Mesothelial cell of epicardium (in vitro differentiated cells): ENCODE measurements around the gene IGIP. TPM values are rescaled to one million over a fixed set of nuclear protein-coding genes. Genes with fewer than 3 reads are reported as not detected.
A peak's percentile ranks its signal among the peaks of the same experiment; 100 is the strongest.

Experiments used
- DNase-seq, 2 experiments: peaks; one replicate each; pipeline ENCODE4 v3.0.0; 2021; ENCODE audit warnings: low spot score in 2 of 2; ENCODE audit not compliant: unreplicated experiment in 2 of 2
- H3K27ac Mint-ChIP-seq: 2 replicates; pipeline ENCODE4 v1.8.0; 2021; ENCODE audit warnings: mixed read lengths
- H3K27me3 Mint-ChIP-seq: 2 replicates; pipeline ENCODE4 v1.8.0; 2021; ENCODE audit warnings: low read depth, mixed read lengths
- H3K36me3 Mint-ChIP-seq: 2 replicates; pipeline ENCODE4 v1.8.0; 2021; ENCODE audit warnings: mixed read lengths
- H3K4me1 Mint-ChIP-seq: 2 replicates; pipeline ENCODE4 v1.8.0; 2021; ENCODE audit warnings: mixed read lengths
- H3K4me3 Mint-ChIP-seq: 2 replicates; pipeline ENCODE4 v1.8.0; 2021; ENCODE audit warnings: mild to moderate bottlenecking, moderate library complexity, mixed read lengths
- H3K9me3 Mint-ChIP-seq: 2 replicates; pipeline ENCODE4 v1.8.0; 2021; ENCODE audit warnings: mixed read lengths
- total RNA-seq: library from RNA; stranded (reverse); gene quantifications from 3 replicates; pipeline ENCODE4 v1.2.1, GENCODE V29; 2021
- TF ChIP-seq, protein P1 (sequence below): fragments of 200-600 bp; sonication (generic); IDR thresholded peaks from one replicate; pipeline ENCODE4 v1.5.0; 2021; ENCODE audit warnings: antibody characterized with exemption; ENCODE audit not compliant: unreplicated experiment

Gene IGIP
- total RNA-seq, 1 donor from 2014 or later = 2.8 TPM

DNA sequence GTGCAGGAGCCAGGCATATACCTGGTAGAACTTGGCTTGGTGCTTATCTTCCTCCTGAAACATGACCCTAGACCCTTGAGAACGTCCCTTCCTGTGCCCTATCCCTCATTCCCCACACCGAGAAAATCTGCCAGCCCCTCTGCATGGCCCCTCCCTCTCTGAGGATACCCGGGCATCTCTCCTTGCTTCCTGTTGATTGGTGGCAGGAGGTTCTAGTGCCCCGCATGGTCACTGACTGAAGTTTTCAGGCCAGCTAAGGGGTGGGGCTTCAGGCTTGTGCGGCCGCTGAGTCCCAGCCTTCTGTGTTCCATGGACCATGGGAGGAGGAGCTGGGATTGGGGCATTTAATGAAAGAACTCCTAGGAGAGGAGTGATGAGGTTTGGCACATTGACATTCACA lies 22.8 kb downstream of the IGIP start:
- H3K27ac Mint-ChIP-seq = no peak overlapping the region
- H3K4me1 Mint-ChIP-seq = peaks cover 27% of the 10 kb centered on the region
- no peak overlapping the region for H3K4me3 Mint-ChIP-seq
- H3K27me3 Mint-ChIP-seq = peaks cover 54% of the 10 kb centered on the region
- H3K36me3 Mint-ChIP-seq = no peaks in the 10 kb centered on the region
- TF ChIP-seq, protein P1, sequence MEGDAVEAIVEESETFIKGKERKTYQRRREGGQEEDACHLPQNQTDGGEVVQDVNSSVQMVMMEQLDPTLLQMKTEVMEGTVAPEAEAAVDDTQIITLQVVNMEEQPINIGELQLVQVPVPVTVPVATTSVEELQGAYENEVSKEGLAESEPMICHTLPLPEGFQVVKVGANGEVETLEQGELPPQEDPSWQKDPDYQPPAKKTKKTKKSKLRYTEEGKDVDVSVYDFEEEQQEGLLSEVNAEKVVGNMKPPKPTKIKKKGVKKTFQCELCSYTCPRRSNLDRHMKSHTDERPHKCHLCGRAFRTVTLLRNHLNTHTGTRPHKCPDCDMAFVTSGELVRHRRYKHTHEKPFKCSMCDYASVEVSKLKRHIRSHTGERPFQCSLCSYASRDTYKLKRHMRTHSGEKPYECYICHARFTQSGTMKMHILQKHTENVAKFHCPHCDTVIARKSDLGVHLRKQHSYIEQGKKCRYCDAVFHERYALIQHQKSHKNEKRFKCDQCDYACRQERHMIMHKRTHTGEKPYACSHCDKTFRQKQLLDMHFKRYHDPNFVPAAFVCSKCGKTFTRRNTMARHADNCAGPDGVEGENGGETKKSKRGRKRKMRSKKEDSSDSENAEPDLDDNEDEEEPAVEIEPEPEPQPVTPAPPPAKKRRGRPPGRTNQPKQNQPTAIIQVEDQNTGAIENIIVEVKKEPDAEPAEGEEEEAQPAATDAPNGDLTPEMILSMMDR = no peak
- H3K9me3 Mint-ChIP-seq = no peaks in the 10 kb centered on the region
- DNase-seq = no peak

DNA sequence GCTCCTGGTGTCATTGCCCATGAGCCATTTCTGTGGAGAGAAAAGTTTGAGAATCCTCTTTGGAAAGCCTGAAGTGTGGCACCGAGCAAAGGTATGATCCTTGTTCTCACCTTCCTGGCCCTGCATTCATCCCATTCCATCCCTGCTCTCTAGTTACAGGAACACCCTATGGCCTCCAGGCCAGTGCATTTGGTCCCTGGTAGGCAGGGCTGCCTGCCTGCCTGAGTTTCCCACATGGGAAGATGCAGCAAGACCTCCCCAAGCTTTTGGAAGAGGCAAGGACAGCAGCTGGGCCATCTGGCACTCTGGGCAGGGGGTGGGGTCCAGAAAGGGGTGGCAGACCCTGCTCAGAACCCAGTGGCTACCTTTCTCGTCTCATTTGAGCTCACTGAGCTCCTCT lies 24.5 kb downstream of the IGIP start:
- H3K27me3 Mint-ChIP-seq = peaks cover 44% of the 10 kb centered on the region
- DNase-seq = no peak
- H3K27ac Mint-ChIP-seq = no peak overlapping the region
- peaks cover 29% of the 10 kb centered on the region for H3K4me1 Mint-ChIP-seq
- no peaks in the 10 kb centered on the region for H3K9me3 Mint-ChIP-seq
- TF ChIP-seq, protein P1 = no peak
- H3K4me3 Mint-ChIP-seq = no peak overlapping the region
- H3K36me3 Mint-ChIP-seq = no peaks in the 10 kb centered on the region

DNA sequence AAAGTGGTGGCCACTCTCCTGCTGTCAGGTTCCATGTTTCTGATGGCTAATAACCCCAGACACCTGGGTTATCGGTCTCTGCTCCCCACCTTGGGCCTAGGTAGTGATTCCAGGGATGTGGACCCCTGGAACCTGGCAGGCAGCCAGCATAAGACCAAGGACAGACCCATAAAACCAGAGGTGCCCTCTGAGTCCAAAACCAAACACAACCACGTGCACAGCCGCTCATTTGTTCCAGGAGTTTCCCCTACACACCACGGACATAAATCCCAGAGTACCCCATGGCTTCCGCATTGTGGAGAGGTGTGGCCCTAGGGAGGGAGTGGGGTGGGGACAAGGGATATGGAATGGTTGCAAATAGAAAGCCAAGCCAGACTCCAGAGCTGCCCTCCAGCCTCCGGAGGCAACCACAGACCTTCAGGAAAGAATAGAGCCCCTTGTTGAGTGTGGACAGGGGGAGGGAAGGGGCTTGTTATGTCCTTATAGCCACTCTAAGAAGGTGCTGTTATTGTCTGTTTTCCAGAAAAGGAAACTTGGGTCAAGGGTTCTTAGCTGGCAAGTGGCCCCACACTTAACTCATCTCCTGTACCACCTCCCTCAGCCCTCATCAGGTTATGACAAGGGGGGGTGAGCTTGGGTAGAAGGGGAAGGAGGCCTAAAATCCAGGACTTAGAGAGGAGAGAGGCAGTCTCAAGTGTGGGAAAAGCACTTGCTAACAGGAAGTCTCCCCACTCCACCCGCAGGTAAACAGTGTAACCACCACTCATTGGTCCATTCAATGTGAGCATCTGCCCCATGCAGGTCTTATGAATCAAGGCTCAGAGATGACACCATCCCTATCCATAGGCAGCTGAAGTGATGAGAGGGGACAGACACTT lies 25.6 kb downstream of the IGIP start:
- TF ChIP-seq, protein P1 = no peak
- H3K9me3 Mint-ChIP-seq = no peaks in the 10 kb centered on the region
- H3K4me1 Mint-ChIP-seq = peaks cover 24% of the 10 kb centered on the region
- H3K4me3 Mint-ChIP-seq = peak overlapping the region; percentile 1
- H3K27ac Mint-ChIP-seq = peak overlapping the region; percentile 17
- H3K27me3 Mint-ChIP-seq = peaks cover 34% of the 10 kb centered on the region
- no peaks in the 10 kb centered on the region for H3K36me3 Mint-ChIP-seq
- no peak for DNase-seq

DNA sequence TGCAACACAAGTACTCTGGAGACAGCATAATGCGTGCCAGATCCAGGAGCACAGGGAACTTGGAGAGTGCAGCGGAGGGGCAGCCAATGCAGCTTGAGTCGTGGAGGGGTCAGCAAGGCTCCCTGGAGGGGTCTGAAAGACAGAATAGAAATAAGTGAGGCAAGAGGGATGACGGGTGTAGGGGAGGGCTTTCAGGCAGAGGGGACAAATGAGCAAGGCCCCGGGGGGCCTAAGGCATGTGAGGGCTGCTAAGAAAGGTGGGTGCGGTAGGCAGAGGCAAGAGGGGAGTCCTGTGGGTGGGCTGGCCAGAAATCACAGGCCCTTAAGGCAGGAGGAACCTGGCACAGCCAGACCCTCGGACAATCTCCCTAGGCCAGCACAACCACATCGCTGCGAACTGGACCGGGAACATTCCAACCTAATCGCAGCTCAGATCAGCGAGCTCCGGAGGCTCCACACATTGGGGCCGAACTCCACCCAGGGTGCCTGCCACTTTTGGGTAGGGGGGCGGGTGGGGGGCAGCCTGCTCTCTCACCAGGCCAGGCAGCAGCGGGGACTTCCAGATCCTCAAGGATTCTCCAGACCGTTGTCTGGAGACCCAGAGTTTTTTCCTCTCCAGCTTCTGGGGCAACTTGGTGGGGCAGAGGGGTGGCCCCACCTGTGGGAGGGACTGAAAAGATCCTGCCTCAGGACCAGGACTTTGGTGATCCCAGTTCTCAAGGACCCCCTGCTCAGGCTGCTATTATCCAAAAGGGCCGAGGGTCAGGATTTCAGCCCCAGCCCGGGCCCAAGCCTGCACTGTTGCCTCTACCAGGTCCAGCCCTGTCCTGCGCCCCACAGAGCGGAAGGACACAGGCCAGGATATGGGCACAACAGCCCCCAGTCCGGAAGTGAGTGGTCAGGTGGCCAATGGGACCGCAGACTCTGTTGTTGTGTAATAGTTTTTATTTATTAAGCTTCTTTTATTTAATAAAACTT lies 26.6 kb downstream of the IGIP start:
- Mint-ChIP-seq H3K36me3 (no peaks in the 10 kb centered on the region), H3K9me3 (no peaks in the 10 kb centered on the region), H3K27me3 (peaks cover 24% of the 10 kb centered on the region), H3K4me1 (peaks cover 25% of the 10 kb centered on the region), H3K4me3 (peak overlapping the region; percentile 1), H3K27ac (peak overlapping the region; percentile 17)
- DNase-seq = peak in 1 of 2 experiments; percentile 51
- TF ChIP-seq, protein P1 = no peak

DNA sequence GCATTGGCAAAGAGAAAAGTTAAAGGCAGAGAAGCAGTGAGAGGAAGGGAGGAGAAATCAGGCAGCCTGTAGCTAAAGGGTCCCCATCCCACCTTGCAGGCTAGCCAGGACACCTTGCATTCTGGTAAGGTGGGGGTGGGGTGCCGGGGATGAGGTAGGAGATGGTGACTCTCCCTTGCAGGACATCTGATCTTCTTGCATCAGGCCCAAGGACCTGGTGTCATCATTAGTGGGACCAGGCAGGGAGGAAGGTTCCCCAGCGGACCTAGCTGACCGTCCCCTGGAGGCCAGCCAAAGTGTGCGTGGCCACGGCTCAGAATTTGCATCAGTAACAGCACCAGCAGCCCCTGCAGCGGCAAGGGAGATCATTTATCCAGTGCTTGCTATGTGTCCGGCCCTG lies 27.5 kb downstream of the IGIP start:
- no peak for DNase-seq
- H3K27me3 Mint-ChIP-seq = peaks cover 15% of the 10 kb centered on the region
- H3K9me3 Mint-ChIP-seq = no peaks in the 10 kb centered on the region
- no peaks in the 10 kb centered on the region for H3K36me3 Mint-ChIP-seq
- TF ChIP-seq, protein P1 = no peak
- peak overlapping the region; percentile 22 for H3K27ac Mint-ChIP-seq
- H3K4me1 Mint-ChIP-seq = peaks cover 25% of the 10 kb centered on the region
- no peak overlapping the region for H3K4me3 Mint-ChIP-seq
